Measurements from ENCODE around the gene SLC29A1.
A peak's percentile ranks its signal among the peaks of the same experiment; 100 is the strongest.

The SLC29A1 gene

DNA sequence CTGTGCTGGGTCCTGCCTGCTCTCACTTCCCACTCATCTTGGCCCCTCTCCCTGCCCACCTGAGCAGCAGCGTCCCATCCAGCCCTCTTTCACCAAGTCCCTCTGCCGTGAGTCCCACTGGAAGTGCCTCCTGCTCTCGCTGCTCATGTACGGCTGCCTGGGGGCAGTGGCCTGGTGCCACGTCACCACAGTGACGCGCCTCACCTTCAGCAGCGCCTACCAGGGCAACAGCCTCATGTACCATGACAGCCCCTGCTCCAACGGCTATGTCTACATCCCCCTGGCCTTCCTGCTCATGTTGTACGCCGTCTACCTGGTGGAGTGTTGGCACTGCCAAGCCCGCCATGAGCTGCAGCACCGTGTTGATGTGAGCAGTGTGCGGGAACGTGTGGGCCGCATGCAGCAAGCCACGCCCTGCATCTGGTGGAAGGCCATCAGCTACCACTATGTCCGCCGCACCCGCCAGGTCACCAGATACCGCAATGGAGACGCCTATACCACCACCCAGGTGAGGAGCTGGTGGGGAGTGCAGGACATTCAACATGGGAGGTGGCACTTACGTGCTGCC, 49.7 kb downstream of the SLC29A1 start:
- peaks cover 84% of the 10 kb centered on the region for H3K27me3 Mint-ChIP-seq
- peaks cover 11% of the 10 kb centered on the region for H3K4me1 Mint-ChIP-seq (ENCODE audit: low read depth)
- intact Hi-C loops (cut with micrococcal nuclease): no loop called here
- H3K4me3 Mint-ChIP-seq: no peak overlapping the region
- H3K9me3 Mint-ChIP-seq: no peaks in the 10 kb centered on the region
- no peaks in the 10 kb centered on the region for H3K36me3 Mint-ChIP-seq (ENCODE audit: low read depth)
- no peak overlapping the region for H3K27ac Mint-ChIP-seq

DNA sequence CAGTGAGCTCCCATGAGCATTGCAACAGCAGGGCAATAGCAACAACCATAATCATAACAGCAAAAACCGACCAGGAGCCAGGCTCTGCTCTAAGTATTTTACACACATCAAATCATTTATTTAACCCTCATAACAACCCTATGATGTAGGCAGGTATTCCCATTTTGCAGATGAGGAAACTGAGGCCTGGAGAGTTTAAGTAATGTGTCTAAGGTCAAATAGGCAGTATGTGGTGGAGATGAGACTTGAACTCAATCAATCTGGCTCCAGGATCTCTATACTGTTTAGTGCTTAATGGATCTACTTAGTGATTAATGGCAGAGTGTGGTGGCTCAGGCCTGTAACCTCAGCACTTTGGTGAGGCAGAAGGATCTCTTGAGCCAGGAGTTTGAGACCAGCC, 50.2 kb downstream of the SLC29A1 start:
- no peaks in the 10 kb centered on the region for H3K9me3 Mint-ChIP-seq
- no peak overlapping the region for H3K27ac Mint-ChIP-seq
- H3K36me3 Mint-ChIP-seq (ENCODE audit: low read depth): no peaks in the 10 kb centered on the region
- peaks cover 83% of the 10 kb centered on the region for H3K27me3 Mint-ChIP-seq
- no peak overlapping the region for H3K4me3 Mint-ChIP-seq
- intact Hi-C loops (cut with micrococcal nuclease): no loop called here
- H3K4me1 Mint-ChIP-seq (ENCODE audit: low read depth): peaks cover 12% of the 10 kb centered on the region

DNA sequence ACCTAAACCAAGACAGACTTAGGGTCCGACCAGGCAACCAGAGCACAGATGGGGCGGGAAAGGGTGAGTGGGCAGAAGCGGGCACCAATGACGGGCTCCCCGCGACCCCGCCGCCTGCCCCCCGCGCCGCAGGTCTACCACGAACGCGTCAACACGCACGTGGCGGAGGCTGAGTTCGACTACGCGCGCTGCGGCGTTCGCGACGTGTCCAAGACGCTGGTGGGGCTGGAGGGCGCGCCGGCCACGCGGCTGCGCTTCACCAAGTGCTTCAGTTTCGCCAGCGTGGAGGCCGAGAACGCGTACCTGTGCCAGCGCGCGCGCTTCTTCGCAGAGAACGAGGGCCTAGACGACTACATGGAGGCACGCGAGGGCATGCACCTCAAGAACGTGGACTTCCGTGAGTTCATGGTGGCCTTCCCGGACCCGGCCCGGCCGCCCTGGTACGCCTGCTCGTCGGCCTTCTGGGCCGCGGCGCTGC, 51.9 kb downstream of the SLC29A1 start:
- no peaks in the 10 kb centered on the region for H3K36me3 Mint-ChIP-seq (ENCODE audit: low read depth)
- no peak overlapping the region for H3K4me3 Mint-ChIP-seq
- no peaks in the 10 kb centered on the region for H3K9me3 Mint-ChIP-seq
- H3K27me3 Mint-ChIP-seq: peaks cover 80% of the 10 kb centered on the region
- H3K4me1 Mint-ChIP-seq (ENCODE audit: low read depth): peaks cover 16% of the 10 kb centered on the region
- no peak overlapping the region for H3K27ac Mint-ChIP-seq
- intact Hi-C loops (cut with micrococcal nuclease): no loop called here

DNA sequence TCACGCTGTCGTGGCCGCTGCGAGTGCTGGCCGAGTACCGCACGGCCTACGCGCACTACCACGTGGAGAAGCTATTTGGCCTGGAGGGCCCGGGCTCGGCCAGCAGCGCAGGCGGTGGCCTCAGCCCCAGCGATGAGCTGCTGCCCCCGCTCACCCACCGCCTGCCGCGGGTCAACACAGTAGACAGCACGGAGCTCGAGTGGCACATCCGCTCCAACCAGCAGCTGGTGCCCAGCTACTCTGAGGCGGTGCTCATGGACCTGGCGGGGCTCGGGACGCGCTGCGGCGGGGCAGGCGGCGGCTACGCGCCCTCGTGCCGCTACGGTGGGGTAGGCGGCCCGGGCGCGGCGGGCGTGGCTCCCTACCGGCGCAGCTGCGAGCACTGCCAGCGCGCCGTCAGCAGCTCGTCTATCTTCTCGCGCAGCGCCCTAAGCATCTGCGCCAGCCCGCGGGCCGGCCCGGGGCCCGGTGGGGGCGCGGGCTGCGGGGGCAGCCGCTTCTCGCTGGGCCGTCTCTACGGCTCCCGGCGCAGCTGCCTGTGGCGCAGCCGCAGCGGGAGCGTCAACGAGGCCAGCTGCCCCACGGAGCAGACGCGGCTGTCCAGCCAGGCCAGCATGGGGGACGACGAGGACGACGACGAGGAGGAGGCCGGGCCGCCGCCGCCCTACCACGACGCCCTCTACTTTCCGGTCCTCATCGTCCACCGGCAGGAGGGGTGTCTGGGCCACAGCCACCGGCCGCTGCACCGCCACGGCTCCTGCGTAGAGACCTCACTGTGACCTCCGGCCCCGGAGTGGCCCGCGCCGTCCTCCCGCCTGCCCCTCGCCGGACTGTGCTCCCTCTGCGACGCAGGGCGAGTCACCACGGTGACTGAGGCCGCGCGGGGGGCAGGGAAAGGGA, 52.6 kb downstream of the SLC29A1 start:
- Mint-ChIP-seq H3K27me3 (peaks cover 82% of the 10 kb centered on the region), H3K9me3 (no peaks in the 10 kb centered on the region), H3K4me1 (ENCODE audit: low read depth) (peaks cover 16% of the 10 kb centered on the region), H3K4me3 (peak overlapping the region; percentile 10), H3K36me3 (ENCODE audit: low read depth) (no peaks in the 10 kb centered on the region), H3K27ac (no peak overlapping the region)
- intact Hi-C loops (cut with micrococcal nuclease): no loop called here

DNA sequence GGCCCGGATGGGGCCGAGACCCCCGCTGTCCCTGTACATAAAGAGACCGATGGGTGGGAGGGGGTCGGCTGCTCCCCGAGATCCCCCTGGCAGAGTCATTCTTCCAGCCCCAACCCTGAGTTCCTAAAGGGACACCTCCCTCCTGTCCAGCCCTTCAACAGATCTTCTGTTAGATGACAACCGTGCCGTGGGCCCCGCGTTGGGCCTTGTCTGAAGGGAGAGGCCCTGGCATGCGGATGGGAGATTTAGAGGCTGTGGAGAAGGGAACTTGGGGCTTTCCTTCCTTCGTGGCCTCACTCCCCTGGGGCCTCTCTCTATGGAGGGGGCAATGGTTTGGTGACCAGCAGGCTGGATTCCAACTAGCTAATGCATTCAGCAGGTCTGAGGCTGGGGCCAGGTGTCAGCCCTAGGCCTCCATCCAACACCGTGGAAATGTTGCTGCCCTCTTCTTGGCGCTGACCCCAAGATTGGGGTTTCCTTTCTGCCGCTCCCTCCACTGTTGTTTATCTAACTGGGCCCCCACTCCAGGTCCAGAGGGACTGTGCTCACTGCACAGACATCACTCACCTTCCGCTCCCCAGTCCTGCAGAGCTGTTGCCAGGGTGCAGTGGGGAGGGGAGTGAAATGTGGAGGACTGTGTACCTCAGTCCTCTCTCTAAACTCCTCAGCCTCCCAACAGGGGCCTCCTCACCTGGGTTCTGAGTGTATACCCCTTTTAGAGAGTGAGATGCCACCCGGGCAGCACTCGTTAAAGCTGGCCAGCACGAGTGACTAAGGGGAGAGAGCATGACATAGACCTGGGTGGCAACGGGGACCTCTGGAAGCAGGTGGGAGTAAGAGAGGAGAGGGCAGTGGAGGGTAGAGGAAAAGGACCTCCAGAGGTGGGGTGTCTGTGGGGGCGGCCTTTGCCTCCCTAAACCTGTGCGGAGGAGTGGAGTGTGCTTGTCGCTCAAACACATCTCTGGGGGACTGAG, 53.6 kb downstream of the SLC29A1 start:
- H3K4me1 Mint-ChIP-seq (ENCODE audit: low read depth): peaks cover 16% of the 10 kb centered on the region
- H3K27me3 Mint-ChIP-seq: peaks cover 74% of the 10 kb centered on the region
- H3K36me3 Mint-ChIP-seq (ENCODE audit: low read depth): no peaks in the 10 kb centered on the region
- H3K9me3 Mint-ChIP-seq: no peaks in the 10 kb centered on the region
- no peak overlapping the region for H3K27ac Mint-ChIP-seq
- H3K4me3 Mint-ChIP-seq: no peak overlapping the region
- intact Hi-C loops (cut with micrococcal nuclease): no loop called here

DNA sequence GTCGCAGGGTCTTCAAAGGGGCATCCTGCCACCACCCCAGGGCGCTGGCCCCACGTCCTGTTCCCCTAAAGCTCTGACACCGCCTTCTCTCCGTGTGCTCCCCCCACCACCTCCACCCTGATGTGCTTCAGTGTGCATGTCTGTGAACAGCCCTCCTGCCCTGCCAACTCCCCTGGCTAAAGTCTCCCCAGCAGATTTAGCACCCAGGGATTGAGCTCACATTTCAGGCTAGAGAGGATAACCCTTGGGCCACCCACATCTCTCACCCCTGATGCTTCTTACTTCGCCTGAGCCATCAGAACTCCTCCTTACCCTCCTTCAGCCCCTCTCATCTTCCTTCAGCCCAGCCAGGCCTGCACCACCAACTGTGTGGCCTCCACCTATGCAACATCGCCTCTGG, 54.4 kb downstream of the SLC29A1 start:
- Mint-ChIP-seq H3K27ac (no peak overlapping the region), H3K27me3 (peaks cover 72% of the 10 kb centered on the region), H3K4me1 (ENCODE audit: low read depth) (peaks cover 16% of the 10 kb centered on the region), H3K36me3 (ENCODE audit: low read depth) (no peaks in the 10 kb centered on the region), H3K9me3 (no peaks in the 10 kb centered on the region), H3K4me3 (no peak overlapping the region)
- intact Hi-C loops (cut with micrococcal nuclease): no loop called here

DNA sequence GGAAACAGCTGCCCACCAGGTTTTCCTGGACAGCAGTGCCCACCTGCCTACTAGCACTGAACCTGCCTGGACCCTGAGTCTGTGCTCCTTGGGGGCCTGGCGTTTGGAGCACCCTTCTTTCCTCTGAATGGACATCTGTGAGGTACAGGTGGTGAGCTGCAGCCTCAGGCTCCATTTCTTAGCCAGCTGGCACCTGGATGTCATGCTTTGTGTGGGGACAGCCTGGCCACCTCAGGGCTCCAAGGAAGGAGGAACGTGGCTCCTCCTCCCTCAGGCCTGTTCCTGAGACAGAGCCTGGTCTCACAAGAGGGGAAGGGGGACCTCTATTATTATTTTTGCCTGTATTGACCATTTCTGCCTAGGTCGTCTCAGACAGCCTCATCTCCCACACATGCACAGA, 54.9 kb downstream of the SLC29A1 start:
- Mint-ChIP-seq H3K36me3 (ENCODE audit: low read depth) (no peaks in the 10 kb centered on the region), H3K27ac (no peak overlapping the region), H3K27me3 (peaks cover 72% of the 10 kb centered on the region), H3K4me3 (no peak overlapping the region), H3K4me1 (ENCODE audit: low read depth) (peaks cover 16% of the 10 kb centered on the region), H3K9me3 (no peaks in the 10 kb centered on the region)
- intact Hi-C loops (cut with micrococcal nuclease): no loop called here

DNA sequence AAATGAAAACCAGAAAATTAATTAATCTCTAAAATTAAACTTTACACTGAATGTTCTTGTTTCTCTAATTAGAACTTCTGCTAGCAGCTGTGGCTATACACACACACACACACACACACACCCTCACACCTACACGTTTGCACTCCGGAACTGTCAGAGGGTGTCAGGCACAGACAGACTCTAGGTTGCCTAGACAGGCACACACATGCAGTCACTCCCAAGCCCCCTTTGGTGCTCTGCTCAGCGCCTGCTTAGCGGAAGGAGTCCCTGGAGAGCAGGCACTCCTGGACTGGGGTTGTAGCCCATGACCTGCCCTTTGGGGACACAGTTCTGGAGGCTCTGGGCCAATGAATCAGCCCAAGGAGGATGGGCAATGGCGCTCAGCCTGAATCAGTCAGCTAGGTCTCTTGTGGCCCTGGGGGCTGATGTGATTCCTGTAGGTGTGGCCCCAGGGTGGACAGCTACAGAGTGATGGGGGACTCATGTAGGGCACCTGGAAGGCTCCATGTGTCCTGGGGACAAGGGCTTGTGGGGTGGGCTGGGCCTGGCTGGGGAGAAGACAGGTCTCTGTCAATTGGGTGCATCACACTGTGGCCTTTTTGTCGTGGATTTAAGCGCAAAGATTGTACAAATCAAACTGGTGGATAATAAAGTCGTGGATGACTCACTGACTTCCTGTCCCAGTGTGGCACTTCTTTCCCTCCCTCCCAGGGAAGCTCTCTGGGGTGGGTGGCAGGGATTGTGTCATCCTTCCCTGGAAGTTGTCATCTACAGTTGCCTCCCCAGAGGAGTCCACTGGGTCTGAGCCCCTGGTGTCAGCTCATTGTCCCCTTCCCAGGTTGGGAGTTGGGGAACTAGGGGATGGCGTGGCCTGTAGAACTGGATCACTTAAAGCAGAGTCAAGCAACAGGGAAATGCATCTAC, 55.6 kb downstream of the SLC29A1 start:
- peaks cover 76% of the 10 kb centered on the region for H3K27me3 Mint-ChIP-seq
- no peaks in the 10 kb centered on the region for H3K9me3 Mint-ChIP-seq
- H3K36me3 Mint-ChIP-seq (ENCODE audit: low read depth): no peaks in the 10 kb centered on the region
- H3K4me3 Mint-ChIP-seq: no peak overlapping the region
- peaks cover 24% of the 10 kb centered on the region for H3K4me1 Mint-ChIP-seq (ENCODE audit: low read depth)
- intact Hi-C loops (cut with micrococcal nuclease): no loop called here
- H3K27ac Mint-ChIP-seq: peak overlapping the region; percentile 10
